ENCODE results near the gene C4BPB. TPM values are rescaled to one million over a fixed set of nuclear protein-coding genes. Genes with fewer than 3 reads are reported as not detected.

Gene C4BPB
- total and polyA plus RNA-seq, 2 of the 13 experiments (the other 11 are each of a cell fraction or from before 2014, with no cell fraction given) = 155 to 266 TPM

DNA sequence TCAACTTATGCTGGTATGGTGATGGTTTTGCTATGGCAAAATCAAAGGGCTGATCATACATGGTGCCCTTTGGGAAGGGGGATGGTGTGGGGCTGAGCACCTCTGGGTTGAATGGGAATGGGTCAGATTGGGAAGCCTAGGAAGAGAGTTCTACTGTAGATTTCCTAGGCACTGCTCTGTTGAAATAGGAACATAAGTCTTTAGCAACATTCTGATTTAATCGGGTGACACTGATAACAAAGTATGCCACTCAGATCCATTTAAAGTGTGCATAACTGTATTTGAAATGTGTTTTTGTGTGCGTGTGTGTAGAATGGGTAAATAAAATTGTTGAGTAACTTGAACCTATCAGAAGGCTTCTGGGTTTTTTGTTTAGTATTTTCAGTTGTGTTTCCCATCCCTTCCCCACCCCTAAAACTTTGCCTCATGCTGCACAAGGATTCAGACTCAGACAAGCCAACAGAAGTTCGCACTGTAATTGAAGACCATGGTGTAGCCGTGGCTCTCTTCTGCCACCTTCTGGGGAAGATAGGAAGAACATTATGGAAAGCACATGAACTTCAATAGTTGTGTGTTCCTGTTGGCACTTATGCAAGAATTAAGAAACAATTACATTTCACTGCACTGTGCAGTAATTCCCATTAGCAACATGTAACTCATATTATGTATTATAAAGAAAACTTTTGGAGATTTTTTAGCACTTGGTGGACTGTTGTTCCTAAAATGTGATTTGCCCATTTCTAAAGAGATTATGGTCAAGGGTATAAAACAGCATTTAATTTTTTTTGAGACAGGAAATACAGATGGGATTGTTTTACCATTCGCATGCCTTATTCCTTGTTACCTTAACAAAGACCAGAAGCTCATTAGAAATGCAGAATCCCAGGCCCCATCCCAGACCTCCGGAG lies 10.9 kb upstream of the C4BPB start (continued):
- TF ChIP-seq, protein P1, sequence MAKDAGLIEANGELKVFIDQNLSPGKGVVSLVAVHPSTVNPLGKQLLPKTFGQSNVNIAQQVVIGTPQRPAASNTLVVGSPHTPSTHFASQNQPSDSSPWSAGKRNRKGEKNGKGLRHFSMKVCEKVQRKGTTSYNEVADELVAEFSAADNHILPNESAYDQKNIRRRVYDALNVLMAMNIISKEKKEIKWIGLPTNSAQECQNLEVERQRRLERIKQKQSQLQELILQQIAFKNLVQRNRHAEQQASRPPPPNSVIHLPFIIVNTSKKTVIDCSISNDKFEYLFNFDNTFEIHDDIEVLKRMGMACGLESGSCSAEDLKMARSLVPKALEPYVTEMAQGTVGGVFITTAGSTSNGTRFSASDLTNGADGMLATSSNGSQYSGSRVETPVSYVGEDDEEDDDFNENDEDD (CRISPR knock-in tag; IDR thresholded peaks at IDR 0.05; ENCODE audit: borderline replicate concordance) = no peak
- TF ChIP-seq ZNF781 (CRISPR knock-in tag; IDR thresholded peaks at IDR 0.05; ENCODE audit: borderline replicate concordance, not compliant biosample characterization) (no peak), ZNF577 (CRISPR knock-in tag; IDR thresholded peaks at IDR 0.05; ENCODE audit: borderline replicate concordance, low read depth) (no peak), SMAD9 (CRISPR knock-in tag; IDR thresholded peaks at IDR 0.05) (no peak), SPEN (CRISPR knock-in tag; IDR thresholded peaks at IDR 0.05; ENCODE audit: low read depth) (no peak), SIX4 (CRISPR knock-in tag; IDR thresholded peaks at IDR 0.05) (no peak), SUZ12 (IDR thresholded peaks at IDR 0.05; ENCODE audit: low read depth, low read length) (no peak), XBP1 (CRISPR knock-in tag; IDR thresholded peaks at IDR 0.05) (no peak), ZNF629 (CRISPR knock-in tag; conservative IDR thresholded peaks at IDR 0.05) (no peak), KAT2B (IDR thresholded peaks at IDR 0.05; ENCODE audit: borderline replicate concordance, low read depth, low read length) (no peak), TCF7 (IDR thresholded peaks at IDR 0.05; ENCODE audit: low read depth) (no peak), ZNF468 (CRISPR knock-in tag; IDR thresholded peaks at IDR 0.05) (no peak), PLRG1 (conservative IDR thresholded peaks at IDR 0.05) (no peak), RAD21 (CRISPR knock-in tag; IDR thresholded peaks at IDR 0.05) (peak; percentile 78), PAWR (CRISPR knock-in tag; IDR thresholded peaks at IDR 0.05; ENCODE audit: borderline replicate concordance) (no peak), CREB1 (IDR thresholded peaks at IDR 0.05) (no peak), CREB1 (CRISPR knock-in tag; IDR thresholded peaks at IDR 0.05) (0 out of 2 replicates have a peak, but pooled peaks have one; percentile 12), ELF3 (CRISPR knock-in tag; IDR thresholded peaks at IDR 0.05) (0 out of 2 replicates have a peak, but pooled peaks have one; percentile 23), BHLHE40 (IDR thresholded peaks at IDR 0.05; ENCODE audit: low read length) (no peak), SMARCE1 (IDR thresholded peaks at IDR 0.05; ENCODE audit: borderline replicate concordance) (no peak), ZNF556 (CRISPR knock-in tag; IDR thresholded peaks at IDR 0.05; ENCODE audit: borderline replicate concordance) (no peak)
- TF ChIP-seq, protein P2, sequence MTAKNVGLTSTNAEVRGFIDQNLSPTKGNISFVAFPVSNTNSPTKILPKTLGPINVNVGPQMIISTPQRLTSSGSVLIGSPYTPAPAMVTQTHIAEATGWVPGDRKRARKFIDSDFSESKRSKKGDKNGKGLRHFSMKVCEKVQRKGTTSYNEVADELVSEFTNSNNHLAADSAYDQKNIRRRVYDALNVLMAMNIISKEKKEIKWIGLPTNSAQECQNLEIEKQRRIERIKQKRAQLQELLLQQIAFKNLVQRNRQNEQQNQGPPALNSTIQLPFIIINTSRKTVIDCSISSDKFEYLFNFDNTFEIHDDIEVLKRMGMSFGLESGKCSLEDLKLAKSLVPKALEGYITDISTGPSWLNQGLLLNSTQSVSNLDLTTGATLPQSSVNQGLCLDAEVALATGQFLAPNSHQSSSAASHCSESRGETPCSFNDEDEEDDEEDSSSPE (CRISPR knock-in tag; IDR thresholded peaks at IDR 0.05) = no peak
- TF ChIP-seq, protein P3, sequence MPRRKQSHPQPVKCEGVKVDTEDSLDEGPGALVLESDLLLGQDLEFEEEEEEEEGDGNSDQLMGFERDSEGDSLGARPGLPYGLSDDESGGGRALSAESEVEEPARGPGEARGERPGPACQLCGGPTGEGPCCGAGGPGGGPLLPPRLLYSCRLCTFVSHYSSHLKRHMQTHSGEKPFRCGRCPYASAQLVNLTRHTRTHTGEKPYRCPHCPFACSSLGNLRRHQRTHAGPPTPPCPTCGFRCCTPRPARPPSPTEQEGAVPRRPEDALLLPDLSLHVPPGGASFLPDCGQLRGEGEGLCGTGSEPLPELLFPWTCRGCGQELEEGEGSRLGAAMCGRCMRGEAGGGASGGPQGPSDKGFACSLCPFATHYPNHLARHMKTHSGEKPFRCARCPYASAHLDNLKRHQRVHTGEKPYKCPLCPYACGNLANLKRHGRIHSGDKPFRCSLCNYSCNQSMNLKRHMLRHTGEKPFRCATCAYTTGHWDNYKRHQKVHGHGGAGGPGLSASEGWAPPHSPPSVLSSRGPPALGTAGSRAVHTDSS (CRISPR knock-in tag; conservative IDR thresholded peaks at IDR 0.05) = no peak
- TF ChIP-seq, protein P4, sequence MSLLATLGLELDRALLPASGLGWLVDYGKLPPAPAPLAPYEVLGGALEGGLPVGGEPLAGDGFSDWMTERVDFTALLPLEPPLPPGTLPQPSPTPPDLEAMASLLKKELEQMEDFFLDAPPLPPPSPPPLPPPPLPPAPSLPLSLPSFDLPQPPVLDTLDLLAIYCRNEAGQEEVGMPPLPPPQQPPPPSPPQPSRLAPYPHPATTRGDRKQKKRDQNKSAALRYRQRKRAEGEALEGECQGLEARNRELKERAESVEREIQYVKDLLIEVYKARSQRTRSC (CRISPR knock-in tag; IDR thresholded peaks at IDR 0.05; ENCODE audit: low read depth) = no peak
- TF ChIP-seq, protein P5, sequence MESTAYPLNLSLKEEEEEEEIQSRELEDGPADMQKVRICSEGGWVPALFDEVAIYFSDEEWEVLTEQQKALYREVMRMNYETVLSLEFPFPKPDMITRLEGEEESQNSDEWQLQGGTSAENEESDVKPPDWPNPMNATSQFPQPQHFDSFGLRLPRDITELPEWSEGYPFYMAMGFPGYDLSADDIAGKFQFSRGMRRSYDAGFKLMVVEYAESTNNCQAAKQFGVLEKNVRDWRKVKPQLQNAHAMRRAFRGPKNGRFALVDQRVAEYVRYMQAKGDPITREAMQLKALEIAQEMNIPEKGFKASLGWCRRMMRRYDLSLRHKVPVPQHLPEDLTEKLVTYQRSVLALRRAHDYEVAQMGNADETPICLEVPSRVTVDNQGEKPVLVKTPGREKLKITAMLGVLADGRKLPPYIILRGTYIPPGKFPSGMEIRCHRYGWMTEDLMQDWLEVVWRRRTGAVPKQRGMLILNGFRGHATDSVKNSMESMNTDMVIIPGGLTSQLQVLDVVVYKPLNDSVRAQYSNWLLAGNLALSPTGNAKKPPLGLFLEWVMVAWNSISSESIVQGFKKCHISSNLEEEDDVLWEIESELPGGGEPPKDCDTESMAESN (CRISPR knock-in tag; conservative IDR thresholded peaks at IDR 0.05) = no peak
